GM18508 (cell line): ENCODE data around the gene FDXACB1.

ENCODE experiments used
- ATAC-seq: cut with Tn5 transposase; IDR thresholded peaks from one replicate; pipeline ENCODE4 v1.9.1; 2021; ENCODE audit warnings: moderate number of reproducible peaks; ENCODE audit not compliant: insufficient read depth, unreplicated experiment

The FDXACB1 gene

GRCh38 chr11:111846636-111847035 lies 32.3 kb downstream of the FDXACB1 start:
- ATAC-seq = no peak

GRCh38 chr11:111846063-111846462 lies 32.9 kb downstream of the FDXACB1 start:
- ATAC-seq = no peak

- ATAC-seq = no peak
Observed at GRCh38 chr11:111845276-111846028, 33.5 kb downstream of the FDXACB1 start.

GRCh38 chr11:111843661-111844060 lies 35.3 kb downstream of the FDXACB1 start:
- no peak for ATAC-seq

GRCh38 chr11:111841370-111842053 lies 37.5 kb downstream of the FDXACB1 start:
- peak; percentile 44 for ATAC-seq

- ATAC-seq = no peak
Observed at GRCh38 chr11:111840143-111840542, 38.8 kb downstream of the FDXACB1 start.

GRCh38 chr11:111838054-111838453 lies 40.9 kb downstream of the FDXACB1 start:
- no peak for ATAC-seq

- ATAC-seq = no peak
Observed at GRCh38 chr11:111837366-111837891, 41.5 kb downstream of the FDXACB1 start.

GRCh38 chr11:111836721-111837120 lies 42.2 kb downstream of the FDXACB1 start:
- peak; percentile 69 for ATAC-seq

- ATAC-seq = no peak
Observed at GRCh38 chr11:111836162-111836561, 42.8 kb downstream of the FDXACB1 start.

- ATAC-seq = no peak
Observed at GRCh38 chr11:111835665-111836064, 43.3 kb downstream of the FDXACB1 start.

- ATAC-seq = no peak
Observed at GRCh38 chr11:111834432-111835163, 44.4 kb downstream of the FDXACB1 start.

GRCh38 chr11:111833524-111833923 lies 45.4 kb downstream of the FDXACB1 start:
- no peak for ATAC-seq

GRCh38 chr11:111829185-111829968 lies 49.6 kb downstream of the FDXACB1 start:
- ATAC-seq = no peak

- no peak for ATAC-seq
Observed at GRCh38 chr11:111826322-111826950, 52.5 kb downstream of the FDXACB1 start.
